HepG2 (cell line): ENCODE measurements around the gene TMEM198. TPM values are rescaled to one million over a fixed set of nuclear protein-coding genes. Genes with fewer than 3 reads are reported as not detected.

Experiments used
- AGO2 ChIP-seq: fragments of 200-400 bp; formaldehyde crosslinking; optimal IDR thresholded peaks from 2 replicates; pipeline ENCODE3; 2017; ENCODE audit warnings: mild to moderate bottlenecking, low read depth, low read length, moderate library complexity
- E2F1 ChIP-seq: sonication (generic); formaldehyde crosslinking; IDR thresholded peaks from 2 replicates; pipeline ENCODE4 v1.5.0; 2020; ENCODE audit warnings: missing genetic modification reagents
- ERF ChIP-seq: IDR thresholded peaks from 2 replicates; pipeline ENCODE4 v1.6.1; 2018; ENCODE audit warnings: missing biosample characterization, missing genetic modification reagents
- HDAC6 ChIP-seq: fragments of 200-600 bp; sonication (generic); IDR thresholded peaks from 2 replicates; pipeline ENCODE4 v1.7.0; 2017; ENCODE audit warnings: mild to moderate bottlenecking, antibody characterized with exemption, low read length, low read depth
- KLF12 ChIP-seq: sonication (generic); formaldehyde crosslinking; IDR thresholded peaks from 2 replicates; pipeline ENCODE4 v1.4.0; 2020; ENCODE audit warnings: missing genetic modification reagents, borderline replicate concordance
- MBD4 ChIP-seq: IDR thresholded peaks from 2 replicates; pipeline ENCODE4 v1.6.1; 2012; ENCODE audit warnings: low read length, inconsistent platforms, borderline replicate concordance
- MEF2D ChIP-seq: sonication (generic); formaldehyde crosslinking; IDR thresholded peaks from 2 replicates; pipeline ENCODE4 v1.5.1; 2020; ENCODE audit warnings: mild to moderate bottlenecking, missing genetic modification reagents
- NPAS2 ChIP-seq: sonication (generic); formaldehyde crosslinking; IDR thresholded peaks from 2 replicates; pipeline ENCODE4 v1.8.0; 2022; ENCODE audit warnings: mild to moderate bottlenecking, missing genetic modification reagents, borderline replicate concordance
- NR0B2 ChIP-seq: sonication (generic); formaldehyde crosslinking; IDR thresholded peaks from 2 replicates; pipeline ENCODE4 v1.4.0; 2020; ENCODE audit warnings: mild to moderate bottlenecking, missing genetic modification reagents
- RBFOX2 ChIP-seq: fragments of 200-400 bp; formaldehyde crosslinking; IDR thresholded peaks from 2 replicates; pipeline ENCODE4 v1.6.1; 2017; ENCODE audit warnings: low read depth, mild to moderate bottlenecking, low read length
- SMAD3 ChIP-seq: sonication (generic); formaldehyde crosslinking; IDR thresholded peaks from 2 replicates; pipeline ENCODE4 v1.4.0; 2020; ENCODE audit warnings: missing genetic modification reagents
- THAP9 ChIP-seq: sonication (generic); formaldehyde crosslinking; IDR thresholded peaks from 2 replicates; pipeline ENCODE4; 2020; ENCODE audit warnings: missing genetic modification reagents, mild to moderate bottlenecking, borderline replicate concordance
- ZBTB43 ChIP-seq: sonication (generic); formaldehyde crosslinking; conservative IDR thresholded peaks from 2 replicates; pipeline ENCODE4 v1.4.0; 2020; ENCODE audit warnings: missing genetic modification reagents
- ZHX1 ChIP-seq: sonication (generic); formaldehyde crosslinking; IDR thresholded peaks from 2 replicates; pipeline ENCODE4 v1.8.1; 2022; ENCODE audit warnings: low read depth, mild to moderate bottlenecking, missing genetic modification reagents
- ZNF121 ChIP-seq: sonication (generic); formaldehyde crosslinking; IDR thresholded peaks from 2 replicates; pipeline ENCODE4 v1.5.0; 2020; ENCODE audit warnings: mild to moderate bottlenecking, missing genetic modification reagents
- ZNF3 ChIP-seq: IDR thresholded peaks from 2 replicates; pipeline ENCODE4 v1.7.0; 2017; ENCODE audit warnings: inconsistent platforms
- ZNF710 ChIP-seq: sonication (generic); formaldehyde crosslinking; IDR thresholded peaks from 2 replicates; pipeline ENCODE4 v1.5.0; 2020; ENCODE audit warnings: mild to moderate bottlenecking, missing genetic modification reagents, borderline replicate concordance
- ZSCAN22 ChIP-seq: sonication (generic); formaldehyde crosslinking; IDR thresholded peaks from 2 replicates; pipeline ENCODE4 v1.4.0; 2020; ENCODE audit warnings: mild to moderate bottlenecking, missing genetic modification reagents
- polyA plus RNA-seq, 8 experiments: library from polyadenylated mRNA; depleted of rRNA in 3 of 8; stranded (reverse) in 7 of 8; unstranded in 1 of 8; fragments of >200 nt; fragmentation: Illumina TruSeq in 4 of 8; extraction: Trizol in 4 of 8; gene quantifications; 2 replicates each; pipeline versions ENCODE4 v1.2.1 to v1.2.3, GENCODE V29; 2011 to 2016; ENCODE audit warnings: low read depth in 4 of 8, missing spikeins in 1 of 8, mixed read lengths in 1 of 8; ENCODE audit not compliant: insufficient read depth in 1 of 8
- total RNA-seq, 5 experiments: library from RNA; depleted of rRNA; stranded (reverse); fragments of >200 nt; fragmentation: Illumina TruSeq; extraction: Trizol; gene quantifications; 2 replicates each; pipeline ENCODE4 v1.2.3, GENCODE V29; 2016; ENCODE audit warnings: low read depth in 1 of 5

Gene TMEM198
- total and polyA plus RNA-seq, 2 of the 13 experiments (the other 11 are each of a cell fraction or from before 2014, with no cell fraction given), result 17.3 to 23.5 TPM

- TF ChIP-seq E2F1 (CRISPR knock-in tag) (peak; percentile 3; the same call in 1 of the 2 replicates), ZNF710 (0 out of 2 replicates have a peak, but pooled peaks have one; percentile 6), NR0B2 (no peak), ZHX1 (CRISPR knock-in tag) (0 out of 2 replicates have a peak, but pooled peaks have one; percentile 12), NPAS2 (CRISPR knock-in tag) (0 out of 2 replicates have a peak, but pooled peaks have one; percentile 41), KLF12 (CRISPR knock-in tag) (0 out of 2 replicates have a peak, but pooled peaks have one; percentile 1), ZNF3 (CRISPR knock-in tag) (peak; percentile 53; the same call in 1 of the 2 replicates), MBD4 (0 out of 2 replicates have a peak, but pooled peaks have one; percentile 46), ZBTB43 (0 out of 2 replicates have a peak, but pooled peaks have one; percentile 17), ERF (CRISPR knock-in tag) (no peak; the same call in 1 of the 2 replicates), RBFOX2 (peak; percentile 76), SMAD3 (CRISPR knock-in tag) (no peak), THAP9 (no peak), ZSCAN22 (CRISPR knock-in tag) (0 out of 2 replicates have a peak, but pooled peaks have one; percentile 23), AGO2 (peak; percentile 46), HDAC6 (0 out of 2 replicates have a peak, but pooled peaks have one; percentile 60), MEF2D (no peak), ZNF121 (CRISPR knock-in tag) (no peak)
These were observed 53.2 kb downstream of the TMEM198 start (continued) for GRCh38 chr2:219596954-219597551.
